ENCODE measurements around the gene TPPP3. TPM values are rescaled to one million over a fixed set of nuclear protein-coding genes. Genes with fewer than 3 reads are reported as not detected.
"Not testable (repeated sequence)": the region's sequence is repeated elsewhere in the genome, so short reads cannot be mapped to it uniquely, and the experiment has no call there.

The TPPP3 gene
- total RNA-seq, 1 experiment from 2014 or later: 0.39 TPM

DNA sequence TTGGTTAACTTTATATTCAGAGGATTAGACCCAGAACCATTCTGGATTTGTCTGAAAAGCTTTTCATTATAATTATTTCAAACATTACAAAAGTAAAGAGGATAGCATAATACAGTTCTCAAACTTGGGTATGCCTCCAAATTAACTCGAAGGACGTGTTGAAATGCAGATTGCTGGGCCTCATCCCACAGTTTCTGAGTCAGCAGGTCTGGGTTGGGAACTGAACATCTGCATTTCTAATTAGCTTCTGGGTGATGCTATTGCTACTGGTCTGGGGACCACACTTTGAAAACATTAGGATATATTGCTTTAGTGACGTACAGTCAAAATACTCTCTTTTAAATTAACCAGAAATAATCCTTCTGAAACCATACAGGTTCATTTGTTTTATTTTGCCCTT is 10.0 kb downstream of the TPPP3 start:
- H3K4me3 Mint-ChIP-seq (ENCODE audit: unreplicated experiment): no peak overlapping the region
- H3K27ac Mint-ChIP-seq (ENCODE audit: unreplicated experiment): no peak overlapping the region
- DNase-seq: no peak
- intact Hi-C loops (cut with micrococcal nuclease; ENCODE audit: unreplicated experiment): no loop called here
- H3K27me3 ChIP-seq (replicated peaks; ENCODE audit: control insufficient read depth, insufficient read depth, low read length): no peaks in the 10 kb centered on the region
- H3K4me1 ChIP-seq: no peaks in the 10 kb centered on the region
- TF ChIP-seq, protein P1, sequence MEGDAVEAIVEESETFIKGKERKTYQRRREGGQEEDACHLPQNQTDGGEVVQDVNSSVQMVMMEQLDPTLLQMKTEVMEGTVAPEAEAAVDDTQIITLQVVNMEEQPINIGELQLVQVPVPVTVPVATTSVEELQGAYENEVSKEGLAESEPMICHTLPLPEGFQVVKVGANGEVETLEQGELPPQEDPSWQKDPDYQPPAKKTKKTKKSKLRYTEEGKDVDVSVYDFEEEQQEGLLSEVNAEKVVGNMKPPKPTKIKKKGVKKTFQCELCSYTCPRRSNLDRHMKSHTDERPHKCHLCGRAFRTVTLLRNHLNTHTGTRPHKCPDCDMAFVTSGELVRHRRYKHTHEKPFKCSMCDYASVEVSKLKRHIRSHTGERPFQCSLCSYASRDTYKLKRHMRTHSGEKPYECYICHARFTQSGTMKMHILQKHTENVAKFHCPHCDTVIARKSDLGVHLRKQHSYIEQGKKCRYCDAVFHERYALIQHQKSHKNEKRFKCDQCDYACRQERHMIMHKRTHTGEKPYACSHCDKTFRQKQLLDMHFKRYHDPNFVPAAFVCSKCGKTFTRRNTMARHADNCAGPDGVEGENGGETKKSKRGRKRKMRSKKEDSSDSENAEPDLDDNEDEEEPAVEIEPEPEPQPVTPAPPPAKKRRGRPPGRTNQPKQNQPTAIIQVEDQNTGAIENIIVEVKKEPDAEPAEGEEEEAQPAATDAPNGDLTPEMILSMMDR (IDR thresholded peaks at IDR 0.05; ENCODE audit: insufficient read depth in 1 of 2, low read depth in 1 of 2, low read length in 1 of 2, severe bottlenecking in 1 of 2, unreplicated experiment in 1 of 2): no peak
- no peaks in the 10 kb centered on the region for H3K9me3 Mint-ChIP-seq (ENCODE audit: unreplicated experiment)
- H3K27me3 Mint-ChIP-seq (ENCODE audit: insufficient read depth, unreplicated experiment): no peaks in the 10 kb centered on the region
- CTCF ChIA-PET: interaction anchor here (1.3 kb wide), 2 partner anchors 10 to 45 kb away, joined by 3 read pairs; partner anchors contain the start of gene TPPP3
- H3K36me3 Mint-ChIP-seq (ENCODE audit: insufficient read depth, unreplicated experiment): no peaks in the 10 kb centered on the region
- no TSS peak for BruUV-seq (replicated peaks)
- no peaks in the 10 kb centered on the region for H3K36me3 ChIP-seq (ENCODE audit: control insufficient read depth, insufficient read depth, low read length)
- POLR2A ChIA-PET: no interaction called here
- H3K9me3 ChIP-seq: no peaks in the 10 kb centered on the region
- no peak overlapping the region for H3K4me3 ChIP-seq (ENCODE audit: low read depth, low read length)
- H3K4me1 Mint-ChIP-seq (ENCODE audit: low read depth, unreplicated experiment): no peaks in the 10 kb centered on the region

DNA sequence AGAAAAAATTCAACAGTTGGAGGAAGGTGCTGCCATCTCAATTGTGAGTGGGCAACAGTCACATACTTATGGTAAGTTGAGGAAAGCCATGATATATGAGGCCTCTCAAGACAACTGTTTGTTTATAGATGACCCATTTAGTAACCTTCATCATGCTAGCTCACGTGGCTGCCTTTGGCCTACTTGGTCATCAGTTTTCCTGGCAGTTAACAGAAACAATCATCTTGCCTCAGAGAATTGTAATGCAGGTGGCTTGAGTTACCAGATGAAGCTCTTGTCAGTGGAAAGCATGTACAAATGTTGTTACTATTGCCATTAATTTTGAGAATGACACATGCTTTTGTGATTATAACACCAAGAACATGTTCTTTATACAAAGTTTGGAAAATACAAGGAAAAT is 14.7 kb downstream of the TPPP3 start:
- POLR2A ChIA-PET: no interaction called here

DNA sequence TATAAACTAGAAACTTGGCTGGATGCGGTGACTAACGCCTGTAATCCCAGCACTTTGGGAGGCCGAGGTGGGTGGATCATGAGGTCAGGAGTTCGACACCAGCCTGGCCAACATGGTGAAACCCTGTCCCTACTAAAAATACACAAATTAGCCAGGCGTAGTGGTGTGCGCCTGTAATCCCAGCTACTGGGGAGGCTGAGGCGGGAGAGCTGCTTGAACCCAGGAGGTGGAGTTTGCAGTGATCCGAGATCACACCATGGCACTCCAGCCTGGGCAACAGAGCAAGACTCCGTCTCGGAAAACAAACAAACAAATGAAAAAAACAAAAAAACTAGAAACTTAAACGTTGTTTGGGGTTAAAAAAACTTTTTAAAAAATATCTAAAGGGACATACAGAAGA is 17.3 kb downstream of the TPPP3 start:
- H3K27me3 ChIP-seq (replicated peaks; ENCODE audit: control insufficient read depth, insufficient read depth, low read length); H3K4me3 ChIP-seq (ENCODE audit: low read depth, low read length); H3K9me3 Mint-ChIP-seq (ENCODE audit: unreplicated experiment); H3K4me1 Mint-ChIP-seq (ENCODE audit: low read depth, unreplicated experiment); H3K36me3 Mint-ChIP-seq (ENCODE audit: insufficient read depth, unreplicated experiment); H3K36me3 ChIP-seq (ENCODE audit: control insufficient read depth, insufficient read depth, low read length); H3K27ac Mint-ChIP-seq (ENCODE audit: unreplicated experiment); intact Hi-C loops (cut with micrococcal nuclease; ENCODE audit: unreplicated experiment); H3K4me3 Mint-ChIP-seq (ENCODE audit: unreplicated experiment); H3K27me3 Mint-ChIP-seq (ENCODE audit: insufficient read depth, unreplicated experiment); H3K9me3 ChIP-seq; BruUV-seq (replicated peaks); H3K4me1 ChIP-seq; POLR2A ChIA-PET; DNase-seq: not testable (repeated sequence)
- CTCF ChIA-PET: interaction anchor here (0.6 kb wide), 1 partner anchor 27 kb away, joined by 6 read pairs; no protein-coding TSS in a partner anchor

More for the DNA sequence above, 14.7 kb downstream of the TPPP3 start:
- no peak overlapping the region for H3K27ac Mint-ChIP-seq (ENCODE audit: unreplicated experiment)
- no peaks in the 10 kb centered on the region for H3K4me1 ChIP-seq
- no peaks in the 10 kb centered on the region for H3K27me3 Mint-ChIP-seq (ENCODE audit: insufficient read depth, unreplicated experiment)
- H3K36me3 Mint-ChIP-seq (ENCODE audit: insufficient read depth, unreplicated experiment): no peaks in the 10 kb centered on the region
- intact Hi-C loops (cut with micrococcal nuclease; ENCODE audit: unreplicated experiment): no loop called here
- BruUV-seq (replicated peaks): no TSS peak
- H3K27me3 ChIP-seq (replicated peaks; ENCODE audit: control insufficient read depth, insufficient read depth, low read length): no peaks in the 10 kb centered on the region
- H3K9me3 Mint-ChIP-seq (ENCODE audit: unreplicated experiment): no peaks in the 10 kb centered on the region
- CTCF ChIA-PET: interaction anchor here (0.6 to 0.7 kb wide), 2 partner anchors 40 to 118 kb away, joined by 6 read pairs; no protein-coding TSS in a partner anchor
- DNase-seq: no peak
- H3K4me3 ChIP-seq (ENCODE audit: low read depth, low read length): no peak overlapping the region
- H3K4me1 Mint-ChIP-seq (ENCODE audit: low read depth, unreplicated experiment): no peaks in the 10 kb centered on the region
- H3K4me3 Mint-ChIP-seq (ENCODE audit: unreplicated experiment): no peak overlapping the region
- no peaks in the 10 kb centered on the region for H3K36me3 ChIP-seq (ENCODE audit: control insufficient read depth, insufficient read depth, low read length)
- no peaks in the 10 kb centered on the region for H3K9me3 ChIP-seq
- TF ChIP-seq, protein P1 (IDR thresholded peaks at IDR 0.05; ENCODE audit: insufficient read depth in 1 of 2, low read depth in 1 of 2, low read length in 1 of 2, severe bottlenecking in 1 of 2, unreplicated experiment in 1 of 2): no peak

Data from Caco-2 (cell line).